Measurements from ENCODE around the gene HOXD1. TPM values are rescaled to one million over a fixed set of nuclear protein-coding genes. Genes with fewer than 3 reads are reported as not detected.

The HOXD1 gene
- total RNA-seq, 1 experiment from 2014 or later: not detected

GRCh38 chr2:176182671-176183070, 5.8 kb upstream of the HOXD1 start:
- Histone ChIP-seq H4K20me1 (ENCODE audit: control insufficient read depth, insufficient read depth, insufficient read length) (no peaks in the 10 kb centered on the region), H3K14ac (ENCODE audit: insufficient read depth, low read length) (no peak overlapping the region), H4K5ac (ENCODE audit: insufficient read length, low read depth, low read length) (no peak overlapping the region), H2AK5ac (ENCODE audit: insufficient read length, low read length) (no peak overlapping the region), H3K4me1 (ENCODE audit: insufficient read depth, low read length) (peaks cover 3% of the 10 kb centered on the region), H3K27ac (ENCODE audit: insufficient read length, low read depth, low read length) (no peak overlapping the region), H2BK15ac (ENCODE audit: low read depth, low read length) (no peak overlapping the region), H2BK20ac (ENCODE audit: low read depth, low read length, poor library complexity, severe bottlenecking) (no peak overlapping the region), H3K56ac (ENCODE audit: insufficient read length, low read depth, low read length) (no peak overlapping the region), H3T11ph (ENCODE audit: low read length) (no peak overlapping the region), H4K91ac (ENCODE audit: insufficient read length, low read depth, low read length) (no peak overlapping the region), H3K79me2 (ENCODE audit: insufficient read depth, low read length) (no peaks in the 10 kb centered on the region), H3K4ac (ENCODE audit: low read depth, low read length) (no peak overlapping the region), H4K8ac (replicated peaks; ENCODE audit: insufficient read length, low read depth, low read length) (no peak overlapping the region), H2BK5ac (ENCODE audit: insufficient read length, low read length) (no peak overlapping the region), H3K18ac (ENCODE audit: insufficient read length, low read depth, low read length) (no peak overlapping the region), H2AFZ (ENCODE audit: low read length) (no peak overlapping the region), H3K9me3 (ENCODE audit: control insufficient read depth, low read depth, low read length) (no peaks in the 10 kb centered on the region), H3K23ac (ENCODE audit: insufficient read length, low read depth, low read length) (no peak overlapping the region), H3K23me2 (ENCODE audit: insufficient read length, low read depth, low read length, poor library complexity, severe bottlenecking) (no peaks in the 10 kb centered on the region), H3K27me3 (ENCODE audit: insufficient read depth, low read length) (peaks cover 84% of the 10 kb centered on the region), H2BK120ac (ENCODE audit: low read depth, low read length, poor library complexity, severe bottlenecking) (no peak overlapping the region), H2BK12ac (ENCODE audit: insufficient read length, low read depth, low read length) (no peak overlapping the region), H3K4me2 (ENCODE audit: insufficient read depth, insufficient read length, low read length) (no peak overlapping the region), H3K79me1 (ENCODE audit: insufficient read depth, low read depth, low read length, poor library complexity, severe bottlenecking) (no peaks in the 10 kb centered on the region), H3K9ac (ENCODE audit: extremely low read depth, insufficient read length, low read length) (no peak overlapping the region)
- no peak overlapping the region for H3K27ac Mint-ChIP-seq
- WGBS (ENCODE audit: extremely low coverage, insufficient read length, low lambda C conversion rate): no CpG with 5 or more reads among the region's 3 CpGs
- H3K27me3 Mint-ChIP-seq (ENCODE audit: low read depth): peaks cover 100% of the 10 kb centered on the region
- no peaks in the 10 kb centered on the region for H3K36me3 Mint-ChIP-seq (ENCODE audit: insufficient read depth in 1 of 3, low read depth in 3 of 3)
- no peak for TF ChIP-seq CTCF (conservative IDR thresholded peaks at IDR 0.05)
- peaks cover 8 to 12% of the 10 kb centered on the region in 2 experiments for H3K4me1 Mint-ChIP-seq
- no peak overlapping the region for H3K4me3 Mint-ChIP-seq
- DNase-seq: no peak
- peaks cover 0 to 3% of the 10 kb centered on the region in 2 experiments; a peak in 1 of 5 replicates for H3K9me3 Mint-ChIP-seq
